ENCODE data around the gene TMED9. TPM values are rescaled to one million over a fixed set of nuclear protein-coding genes. Genes with fewer than 3 reads are reported as not detected.

The TMED9 gene
- total and polyA plus RNA-seq, 2 of the 4 experiments (the other 2 are of a cell fraction), result 123 to 357 TPM

DNA sequence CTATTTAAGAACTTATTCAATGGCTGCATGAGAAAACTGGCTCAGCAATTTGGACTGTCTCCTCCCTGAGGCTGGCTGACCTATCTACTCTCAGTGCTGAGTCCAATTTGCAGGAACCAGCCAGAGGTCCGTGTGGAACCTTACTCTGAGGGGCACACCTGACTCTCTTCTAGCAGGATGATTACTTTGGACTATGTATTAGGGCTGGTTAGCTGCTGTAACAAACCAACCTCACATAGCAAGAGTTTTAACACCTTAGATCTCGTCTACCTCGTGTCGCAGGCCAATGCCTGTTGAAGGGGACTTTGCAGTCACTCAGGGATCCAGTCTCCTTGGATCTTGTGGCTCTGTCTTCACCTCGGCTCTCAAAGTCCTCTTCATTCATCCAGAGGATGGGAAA lies 34.2 kb upstream of the TMED9 start:
- dilution Hi-C loops (cut with HindIII; ENCODE audit: low sequenced_read_pairs, unreplicated experiment), result no loop called here

More for the DNA sequence above, 34.2 kb upstream of the TMED9 start:
- peaks cover 0 to 13% of the 10 kb centered on the region in 2 experiments; a peak in 2 of 4 replicates for H3K79me1 ChIP-seq (ENCODE audit: low read depth in 1 of 2, low read length in 2 of 2)
- no CpG with 5 or more reads among the region's 5 CpGs for WGBS, 2 experiments (ENCODE audit: extremely low coverage in 2 of 2, insufficient read length in 1 of 2)
- no peak overlapping the region for H3K9ac ChIP-seq (ENCODE audit: low read depth, low read length)
- H3K56ac ChIP-seq (ENCODE audit: extremely low read depth, insufficient read depth, low read length), result no peak overlapping the region
- BruUV-seq (replicated peaks), result no TSS peak
- H2BK20ac ChIP-seq (ENCODE audit: low read depth, low read length), result no peak overlapping the region
- DNase-seq (no peak), ATAC-seq (ENCODE audit: low read depth) (no peak)
- no peak overlapping the region for H3K4me3 ChIP-seq (ENCODE audit: insufficient read depth, low read depth, low read length)
- H3K4me2 ChIP-seq (ENCODE audit: low read depth, low read length), result no peak overlapping the region
- H3K9me3 ChIP-seq (ENCODE audit: control insufficient read depth, insufficient read depth, low read length), result no peaks in the 10 kb centered on the region
- H3K4me1 ChIP-seq (ENCODE audit: control insufficient read depth, insufficient read depth, low read length), result peaks cover 11% of the 10 kb centered on the region
- no peak overlapping the region for H4K8ac ChIP-seq (ENCODE audit: low read depth in 2 of 2, low read length in 2 of 2)
- H3K4ac ChIP-seq (ENCODE audit: low read depth, low read length), result no peak overlapping the region
- intact Hi-C loops (cut with micrococcal nuclease) (no loop called here), in situ Hi-C loops (cut with MboI; ENCODE audit: low sequenced_read_pairs) (no loop called here)
- no peak overlapping the region for H3K27ac ChIP-seq (ENCODE audit: insufficient read depth, low read length)
- no peak overlapping the region for H3K18ac ChIP-seq (ENCODE audit: low read depth, low read length)
- H2BK120ac ChIP-seq (ENCODE audit: low read depth, low read length), result no peak overlapping the region
- H3K36me3 ChIP-seq (ENCODE audit: control insufficient read depth, insufficient read depth, low read length), result 0 out of 2 replicates have a peak, but pooled peaks cover 2% of the 10 kb centered on the region
- peaks cover 10% of the 10 kb centered on the region for H4K20me1 ChIP-seq (ENCODE audit: insufficient read depth, low read length)
- no peaks in the 10 kb centered on the region for H3K27me3 ChIP-seq (ENCODE audit: control insufficient read depth, insufficient read depth, low read length)
- H4K91ac ChIP-seq (ENCODE audit: insufficient read depth, low read depth, low read length), result no peak overlapping the region
- H3K9me1 ChIP-seq (ENCODE audit: insufficient read depth, low read length), result peaks cover 12% of the 10 kb centered on the region
- no peak overlapping the region for H2BK15ac ChIP-seq (ENCODE audit: low read depth, low read length)
- H3K23ac ChIP-seq (ENCODE audit: low read depth, low read length), result no peak overlapping the region
- no peak overlapping the region for H2AK5ac ChIP-seq (ENCODE audit: low read depth, low read length)
- CTCF ChIA-PET, result no interaction called here
- POLR2A ChIA-PET (ENCODE audit: unreplicated experiment), result no interaction called here
- no peak overlapping the region for H2AK9ac ChIP-seq (replicated peaks; ENCODE audit: low read depth, low read length, poor library complexity)
- H3K14ac ChIP-seq (replicated peaks; ENCODE audit: low read depth, low read length), result no peak overlapping the region
- no peak overlapping the region for H2BK5ac ChIP-seq (ENCODE audit: low read depth, low read length, poor library complexity, severe bottlenecking)
- no peak overlapping the region for H4K5ac ChIP-seq (ENCODE audit: low read depth, low read length)
- TF ChIP-seq BHLHE40 (IDR thresholded peaks at IDR 0.05; ENCODE audit: low read depth, low read length) (no peak), POLR2A (IDR thresholded peaks at IDR 0.05; ENCODE audit: low read depth, low read length) (no peak), RFX5 (IDR thresholded peaks at IDR 0.05; ENCODE audit: low read depth, low read length) (no peak), CEBPB (IDR thresholded peaks at IDR 0.05; ENCODE audit: low read depth, low read length) (no peak)
- TF ChIP-seq, protein P1, sequence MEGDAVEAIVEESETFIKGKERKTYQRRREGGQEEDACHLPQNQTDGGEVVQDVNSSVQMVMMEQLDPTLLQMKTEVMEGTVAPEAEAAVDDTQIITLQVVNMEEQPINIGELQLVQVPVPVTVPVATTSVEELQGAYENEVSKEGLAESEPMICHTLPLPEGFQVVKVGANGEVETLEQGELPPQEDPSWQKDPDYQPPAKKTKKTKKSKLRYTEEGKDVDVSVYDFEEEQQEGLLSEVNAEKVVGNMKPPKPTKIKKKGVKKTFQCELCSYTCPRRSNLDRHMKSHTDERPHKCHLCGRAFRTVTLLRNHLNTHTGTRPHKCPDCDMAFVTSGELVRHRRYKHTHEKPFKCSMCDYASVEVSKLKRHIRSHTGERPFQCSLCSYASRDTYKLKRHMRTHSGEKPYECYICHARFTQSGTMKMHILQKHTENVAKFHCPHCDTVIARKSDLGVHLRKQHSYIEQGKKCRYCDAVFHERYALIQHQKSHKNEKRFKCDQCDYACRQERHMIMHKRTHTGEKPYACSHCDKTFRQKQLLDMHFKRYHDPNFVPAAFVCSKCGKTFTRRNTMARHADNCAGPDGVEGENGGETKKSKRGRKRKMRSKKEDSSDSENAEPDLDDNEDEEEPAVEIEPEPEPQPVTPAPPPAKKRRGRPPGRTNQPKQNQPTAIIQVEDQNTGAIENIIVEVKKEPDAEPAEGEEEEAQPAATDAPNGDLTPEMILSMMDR (conservative IDR thresholded peaks at IDR 0.05; ENCODE audit: low read depth, low read length), result no peak
- TF ChIP-seq, protein P2, sequence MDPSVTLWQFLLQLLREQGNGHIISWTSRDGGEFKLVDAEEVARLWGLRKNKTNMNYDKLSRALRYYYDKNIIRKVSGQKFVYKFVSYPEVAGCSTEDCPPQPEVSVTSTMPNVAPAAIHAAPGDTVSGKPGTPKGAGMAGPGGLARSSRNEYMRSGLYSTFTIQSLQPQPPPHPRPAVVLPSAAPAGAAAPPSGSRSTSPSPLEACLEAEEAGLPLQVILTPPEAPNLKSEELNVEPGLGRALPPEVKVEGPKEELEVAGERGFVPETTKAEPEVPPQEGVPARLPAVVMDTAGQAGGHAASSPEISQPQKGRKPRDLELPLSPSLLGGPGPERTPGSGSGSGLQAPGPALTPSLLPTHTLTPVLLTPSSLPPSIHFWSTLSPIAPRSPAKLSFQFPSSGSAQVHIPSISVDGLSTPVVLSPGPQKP (IDR thresholded peaks at IDR 0.05; ENCODE audit: borderline replicate concordance, low read depth, low read length), result no peak
- TF ChIP-seq, protein P3, sequence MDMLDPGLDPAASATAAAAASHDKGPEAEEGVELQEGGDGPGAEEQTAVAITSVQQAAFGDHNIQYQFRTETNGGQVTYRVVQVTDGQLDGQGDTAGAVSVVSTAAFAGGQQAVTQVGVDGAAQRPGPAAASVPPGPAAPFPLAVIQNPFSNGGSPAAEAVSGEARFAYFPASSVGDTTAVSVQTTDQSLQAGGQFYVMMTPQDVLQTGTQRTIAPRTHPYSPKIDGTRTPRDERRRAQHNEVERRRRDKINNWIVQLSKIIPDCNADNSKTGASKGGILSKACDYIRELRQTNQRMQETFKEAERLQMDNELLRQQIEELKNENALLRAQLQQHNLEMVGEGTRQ (IDR thresholded peaks at IDR 0.05; ENCODE audit: low read depth, low read length), result no peak
- H2AFZ ChIP-seq (replicated peaks; ENCODE audit: low read length, poor library complexity), result no peak overlapping the region
